GM19043 (cell line): Measurements from ENCODE around the gene ADD1.
"Not testable (repeated sequence)": the region's sequence is repeated elsewhere in the genome, so short reads cannot be mapped to it uniquely, and the experiment has no call there.

ENCODE experiments used
- ATAC-seq: cut with Tn5 transposase; IDR thresholded peaks from one replicate; pipeline ENCODE4 v1.9.1; 2021; ENCODE audit warnings: low read depth; ENCODE audit not compliant: unreplicated experiment

The ADD1 gene

GRCh38 chr4:2910409-2910808, 66.8 kb downstream of the ADD1 start:
- no peak for ATAC-seq

- no peak for ATAC-seq
Observed at GRCh38 chr4:2911868-2912267, 68.2 kb downstream of the ADD1 start.

GRCh38 chr4:2913168-2913567, 69.5 kb downstream of the ADD1 start:
- no peak for ATAC-seq

DNA sequence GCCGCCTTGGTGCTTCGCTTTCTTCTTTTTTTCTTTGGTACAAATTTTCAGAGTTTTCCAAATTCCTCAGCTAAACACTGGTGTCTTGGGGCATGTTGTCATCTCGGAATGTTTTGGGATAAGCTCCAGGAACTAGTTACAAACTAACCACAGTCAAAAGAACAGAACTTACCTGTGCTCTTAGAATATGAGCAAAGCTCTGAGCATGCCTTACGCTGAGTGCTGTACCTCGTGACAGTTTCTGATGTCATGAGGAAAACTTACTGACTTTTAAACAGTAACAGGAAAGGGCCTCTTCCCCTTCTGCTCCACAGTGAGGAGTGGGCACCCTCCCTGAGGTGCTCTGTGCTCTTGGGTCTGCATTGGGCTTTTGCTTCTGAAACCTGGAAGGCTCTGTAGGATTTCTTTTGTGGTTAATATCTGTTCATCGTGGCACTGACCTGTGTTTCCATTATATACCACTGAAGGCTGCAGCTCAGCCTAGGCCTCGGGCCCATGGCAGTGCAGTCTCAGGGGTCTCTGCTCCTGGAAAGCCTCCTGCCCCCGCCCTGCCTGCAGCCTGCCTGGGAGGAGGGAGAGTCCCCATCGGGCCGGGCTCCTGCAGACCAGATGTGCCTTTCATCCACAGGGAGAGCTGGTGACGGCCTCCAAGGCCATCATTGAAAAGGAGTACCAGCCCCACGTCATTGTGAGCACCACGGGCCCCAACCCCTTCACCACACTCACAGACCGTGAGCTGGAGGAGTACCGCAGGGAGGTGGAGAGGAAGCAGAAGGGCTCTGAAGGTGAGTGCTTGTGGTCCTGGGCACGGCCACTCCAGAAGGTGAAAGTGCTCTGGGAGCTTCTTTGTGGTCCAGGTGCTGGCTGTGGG, 70.8 kb downstream of the ADD1 start:
- ATAC-seq: no peak

DNA sequence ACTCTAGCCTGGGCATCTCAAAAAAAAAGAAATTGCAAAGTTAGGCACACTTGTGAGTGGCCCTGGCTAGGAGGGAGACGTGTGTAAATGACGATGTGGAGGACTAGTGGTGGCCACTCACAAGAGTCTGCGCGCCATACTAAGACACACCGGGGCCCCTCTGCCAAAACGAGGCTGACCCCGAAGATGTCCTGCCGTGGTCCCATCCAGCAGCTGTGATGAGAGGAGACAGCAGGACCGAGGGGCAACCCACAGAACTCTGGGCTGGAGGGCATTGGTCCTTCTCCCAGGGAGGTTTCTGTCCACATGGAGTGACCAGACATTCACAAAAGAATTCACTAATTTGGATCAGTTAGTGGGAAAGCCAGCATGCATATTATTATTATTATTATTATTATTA, 72.1 kb downstream of the ADD1 start:
- no peak for ATAC-seq

DNA sequence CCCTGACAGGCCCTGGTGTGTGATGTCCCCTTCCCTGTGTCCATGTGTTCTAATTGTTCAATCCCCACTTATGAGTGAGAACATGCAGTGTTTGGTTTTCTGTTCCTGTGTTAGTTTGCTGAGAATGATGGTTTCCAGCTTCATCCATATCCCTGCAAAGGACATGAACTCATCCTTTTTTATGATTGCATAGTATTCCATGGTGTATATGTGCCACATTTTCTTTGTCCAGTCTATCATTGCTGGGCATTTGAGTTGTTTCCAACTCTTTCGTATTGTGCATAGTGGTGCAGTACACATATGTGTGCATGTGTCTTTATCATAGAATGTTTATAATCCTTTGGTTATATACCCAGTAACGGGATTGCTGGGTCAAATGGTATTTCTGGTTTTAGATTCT, 73.1 kb downstream of the ADD1 start:
- not testable (repeated sequence) for ATAC-seq

DNA sequence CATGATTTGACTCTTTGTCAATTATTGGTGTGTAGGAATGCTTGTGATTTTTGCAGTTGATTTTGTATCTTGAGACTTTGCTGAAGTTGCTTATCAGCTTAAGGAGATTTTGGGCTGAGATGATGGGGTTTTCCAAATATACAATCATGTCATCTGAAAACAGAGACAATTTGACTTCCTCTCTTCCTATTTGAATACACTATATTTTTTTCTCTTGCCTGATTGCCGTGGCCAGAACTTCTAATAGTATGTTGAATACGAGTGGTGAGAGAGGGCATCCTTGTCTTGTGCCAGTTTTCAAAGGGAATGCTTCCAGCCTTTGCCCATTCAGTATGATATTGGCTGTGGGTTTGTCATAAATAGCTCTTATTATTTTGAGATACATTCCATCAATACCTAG, 74.7 kb downstream of the ADD1 start:
- not testable (repeated sequence) for ATAC-seq

DNA sequence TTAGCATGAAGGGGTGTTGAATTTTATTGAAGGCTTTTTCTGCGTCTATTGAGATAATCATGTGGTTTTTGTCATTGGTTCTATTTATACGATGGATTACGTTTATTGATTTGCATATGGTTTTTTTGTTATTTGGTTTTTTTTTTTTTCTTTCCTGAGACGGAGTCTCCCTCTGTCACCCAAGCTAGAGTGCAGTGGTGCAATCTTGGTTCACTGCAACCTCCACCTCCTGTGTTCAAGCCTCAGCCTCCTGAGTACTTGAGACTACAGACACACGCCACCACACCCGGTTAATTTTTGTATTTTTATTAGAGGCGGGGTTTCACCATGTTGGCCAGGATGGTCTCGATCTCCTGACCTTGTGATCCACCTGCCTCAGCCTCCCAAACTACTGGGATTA, 75.1 kb downstream of the ADD1 start:
- ATAC-seq: not testable (repeated sequence)

- not testable (repeated sequence) for ATAC-seq
Observed at GRCh38 chr4:2922453-2923101, 78.9 kb downstream of the ADD1 start.

- ATAC-seq: no peak
Observed at GRCh38 chr4:2923141-2923551, 79.5 kb downstream of the ADD1 start.

- ATAC-seq: no peak
Observed at GRCh38 chr4:2923668-2924173, 80.1 kb downstream of the ADD1 start.

- no peak for ATAC-seq
Observed at GRCh38 chr4:2924286-2924685, 80.6 kb downstream of the ADD1 start.

- ATAC-seq: no peak
Observed at GRCh38 chr4:2924765-2925301, 81.2 kb downstream of the ADD1 start.

GRCh38 chr4:2925496-2925895, 81.9 kb downstream of the ADD1 start:
- ATAC-seq: no peak

- ATAC-seq: no peak
Observed at GRCh38 chr4:2925931-2926860, 82.6 kb downstream of the ADD1 start.

DNA sequence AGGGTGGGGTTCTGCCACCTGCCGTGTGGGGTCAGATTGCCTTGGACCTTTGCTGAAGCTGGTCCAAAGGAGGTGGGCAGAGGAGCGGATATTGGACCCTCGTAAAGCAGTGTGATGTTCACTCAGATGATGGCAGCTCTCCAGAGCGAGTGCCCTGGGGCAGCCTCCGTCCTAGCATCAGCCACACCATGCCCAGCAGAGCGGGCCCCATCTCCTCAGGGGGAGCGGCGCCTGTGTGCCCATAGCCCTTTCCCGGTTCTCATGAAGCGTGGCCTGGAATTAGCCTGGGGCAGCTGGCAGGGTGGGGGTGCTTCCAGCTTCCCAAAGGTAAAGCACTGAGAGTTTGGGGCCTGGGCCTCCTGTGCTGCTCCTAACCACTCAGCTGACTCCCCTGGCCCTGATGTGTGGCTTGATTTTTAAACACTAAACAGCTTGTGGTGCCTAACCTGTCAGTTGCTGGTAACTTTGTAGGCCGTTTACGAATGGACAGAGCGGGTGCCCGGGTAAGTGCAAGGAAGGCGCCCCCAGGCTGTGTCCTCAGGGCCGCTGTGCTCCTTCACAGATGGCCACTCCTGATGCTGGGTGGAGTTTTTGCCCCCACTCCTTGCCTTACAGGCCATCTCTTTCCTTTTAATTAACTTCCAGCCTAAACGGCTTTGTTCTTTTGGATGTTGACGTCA, 83.5 kb downstream of the ADD1 start:
- no peak for ATAC-seq

DNA sequence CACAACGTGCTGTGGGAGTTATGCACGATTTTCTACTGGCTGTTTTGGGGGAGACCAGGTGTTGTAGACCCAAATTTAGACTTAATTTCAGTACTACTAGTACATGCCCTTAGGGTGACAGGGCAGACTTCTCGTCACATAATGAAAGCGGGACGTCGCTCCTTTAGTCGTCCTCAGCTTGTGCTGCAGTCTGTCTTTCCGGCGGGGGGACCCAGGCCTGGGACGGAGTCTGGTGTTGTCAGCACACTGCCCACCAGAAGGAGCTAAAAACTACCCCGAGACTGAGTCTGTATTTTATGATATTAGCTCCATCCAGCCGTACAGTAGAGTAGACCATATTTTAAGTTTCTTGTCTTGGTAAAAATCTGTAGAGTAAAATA, 84.0 kb downstream of the ADD1 start:
- no peak for ATAC-seq

DNA sequence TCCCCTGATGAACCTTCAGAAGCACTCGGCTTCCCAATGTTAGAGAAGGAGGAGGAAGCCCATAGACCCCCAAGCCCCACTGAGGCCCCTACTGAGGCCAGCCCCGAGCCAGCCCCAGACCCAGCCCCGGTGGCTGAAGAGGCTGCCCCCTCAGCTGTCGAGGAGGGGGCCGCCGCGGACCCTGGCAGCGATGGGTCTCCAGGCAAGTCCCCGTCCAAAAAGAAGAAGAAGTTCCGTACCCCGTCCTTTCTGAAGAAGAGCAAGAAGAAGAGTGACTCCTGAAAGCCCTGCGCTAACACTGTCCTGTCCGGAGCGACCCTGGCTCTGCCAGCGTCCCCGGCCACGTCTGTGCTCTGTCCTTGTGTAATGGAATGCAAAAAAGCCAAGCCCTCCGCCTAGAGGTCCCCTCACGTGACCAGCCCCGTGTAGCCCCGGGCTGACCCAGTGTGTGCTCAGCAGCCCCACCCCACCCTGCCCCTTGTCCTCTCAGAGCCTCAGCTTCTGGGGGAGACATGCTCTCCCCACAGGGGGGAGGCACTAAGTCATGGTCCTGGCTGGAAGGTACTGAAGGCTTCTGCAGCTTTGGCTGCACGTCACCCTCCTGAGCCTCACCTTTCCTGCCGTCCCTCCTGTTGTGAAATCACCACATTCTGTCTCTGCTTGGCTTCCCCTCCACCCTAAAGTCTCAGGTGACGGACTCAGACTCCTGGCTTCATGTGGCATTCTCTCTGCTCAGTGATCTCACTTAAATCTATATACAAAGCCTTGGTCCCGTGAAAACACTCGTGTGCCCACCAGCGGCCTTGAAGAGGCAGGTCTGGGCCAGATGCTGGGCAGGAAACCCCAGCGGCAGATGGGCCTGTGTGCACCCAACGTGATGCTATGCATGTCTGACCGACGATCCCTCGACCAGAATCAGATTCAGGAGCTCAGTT, 84.9 kb downstream of the ADD1 start:
- ATAC-seq: no peak

DNA sequence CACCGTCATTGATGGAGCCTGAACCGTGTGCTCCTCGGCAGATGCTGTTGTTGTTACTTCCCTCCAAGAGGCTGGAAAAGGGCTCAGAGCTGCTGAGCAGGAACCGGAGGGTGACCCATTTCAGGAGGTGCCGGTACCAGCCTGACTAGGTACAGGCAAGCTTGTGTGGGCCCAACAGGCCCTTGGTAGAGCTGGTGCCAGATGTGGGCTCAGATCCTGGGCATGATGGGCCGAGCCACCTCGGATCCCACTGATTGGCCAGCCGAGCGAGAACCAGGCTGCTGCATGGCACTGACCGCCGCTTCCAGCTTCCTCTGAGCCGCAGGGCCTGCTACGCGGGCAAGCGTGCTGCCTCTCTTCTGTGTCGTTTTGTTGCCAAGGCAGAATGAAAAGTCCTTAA, 85.8 kb downstream of the ADD1 start:
- no peak for ATAC-seq
